AG04449 (cell line): ENCODE data around the gene LGALS7B.
"Not testable (repeated sequence)": the region's sequence is repeated elsewhere in the genome, so short reads cannot be mapped to it uniquely, and the experiment has no call there.

Source experiments
- CTCF ChIA-PET: fragments of 350-600 bp; formaldehyde crosslinking; extraction: SDS; loops from one replicate; lab custom pipeline; 2021; ENCODE audit warnings: antibody characterized with exemption; lab: Yijun Ruan, JAX
- POLR2A ChIA-PET: fragments of 400-600, 350-600 bp; formaldehyde crosslinking; extraction: SDS; loops from one replicate; lab custom pipeline; 2020; ENCODE audit warnings: antibody characterized with exemption, inconsistent platforms; lab: Yijun Ruan, JAX
- DNase-seq: peaks from one replicate; pipeline ENCODE4 v3.0.0-alpha.2; 2010; ENCODE audit warnings: low read depth, low spot score
- H3K4me3 ChIP-seq: 2 replicates; pipeline ENCODE4 v1.5.1; 2011; ENCODE audit warnings: low read depth, mild to moderate bottlenecking, control low read depth, low read length
- TF ChIP-seq, protein P1 (sequence below): IDR thresholded peaks from one replicate; pipeline ENCODE4 v1.5.1; 2011; ENCODE audit warnings: mild to moderate bottlenecking, moderate library complexity, low read length, control low read depth, inconsistent platforms; ENCODE audit not compliant: insufficient read depth; ENCODE audit errors: missing control alignments

Gene LGALS7B

DNA sequence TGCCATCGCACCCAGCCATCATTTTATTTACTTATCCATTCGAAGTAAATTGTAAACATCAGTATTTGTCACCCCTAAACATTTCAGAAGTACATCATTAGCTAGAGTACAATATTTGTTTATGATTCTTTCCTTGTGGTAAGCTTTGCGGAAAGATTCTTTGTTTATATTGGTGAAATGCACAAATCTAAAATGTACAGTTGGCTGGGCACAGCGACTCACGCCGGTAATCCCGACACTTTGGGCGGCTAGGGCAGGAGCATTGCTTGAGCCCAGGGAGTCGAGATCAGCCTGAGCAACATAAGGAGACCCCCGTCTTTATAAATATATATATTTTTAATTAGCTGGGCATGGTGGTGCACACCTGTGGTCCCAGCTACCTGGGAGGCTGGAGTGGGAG lies 10.1 kb downstream of the LGALS7B start:
- TF ChIP-seq, protein P1, sequence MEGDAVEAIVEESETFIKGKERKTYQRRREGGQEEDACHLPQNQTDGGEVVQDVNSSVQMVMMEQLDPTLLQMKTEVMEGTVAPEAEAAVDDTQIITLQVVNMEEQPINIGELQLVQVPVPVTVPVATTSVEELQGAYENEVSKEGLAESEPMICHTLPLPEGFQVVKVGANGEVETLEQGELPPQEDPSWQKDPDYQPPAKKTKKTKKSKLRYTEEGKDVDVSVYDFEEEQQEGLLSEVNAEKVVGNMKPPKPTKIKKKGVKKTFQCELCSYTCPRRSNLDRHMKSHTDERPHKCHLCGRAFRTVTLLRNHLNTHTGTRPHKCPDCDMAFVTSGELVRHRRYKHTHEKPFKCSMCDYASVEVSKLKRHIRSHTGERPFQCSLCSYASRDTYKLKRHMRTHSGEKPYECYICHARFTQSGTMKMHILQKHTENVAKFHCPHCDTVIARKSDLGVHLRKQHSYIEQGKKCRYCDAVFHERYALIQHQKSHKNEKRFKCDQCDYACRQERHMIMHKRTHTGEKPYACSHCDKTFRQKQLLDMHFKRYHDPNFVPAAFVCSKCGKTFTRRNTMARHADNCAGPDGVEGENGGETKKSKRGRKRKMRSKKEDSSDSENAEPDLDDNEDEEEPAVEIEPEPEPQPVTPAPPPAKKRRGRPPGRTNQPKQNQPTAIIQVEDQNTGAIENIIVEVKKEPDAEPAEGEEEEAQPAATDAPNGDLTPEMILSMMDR: no peak
- ChIA-PET POLR2A (no interaction called here), CTCF (interaction anchor here (0.8 kb wide), 1 partner anchor 30 kb away, joined by 3 read pairs; no protein-coding TSS in a partner anchor)
- DNase-seq: no peak
- H3K4me3 ChIP-seq: no peak overlapping the region

DNA sequence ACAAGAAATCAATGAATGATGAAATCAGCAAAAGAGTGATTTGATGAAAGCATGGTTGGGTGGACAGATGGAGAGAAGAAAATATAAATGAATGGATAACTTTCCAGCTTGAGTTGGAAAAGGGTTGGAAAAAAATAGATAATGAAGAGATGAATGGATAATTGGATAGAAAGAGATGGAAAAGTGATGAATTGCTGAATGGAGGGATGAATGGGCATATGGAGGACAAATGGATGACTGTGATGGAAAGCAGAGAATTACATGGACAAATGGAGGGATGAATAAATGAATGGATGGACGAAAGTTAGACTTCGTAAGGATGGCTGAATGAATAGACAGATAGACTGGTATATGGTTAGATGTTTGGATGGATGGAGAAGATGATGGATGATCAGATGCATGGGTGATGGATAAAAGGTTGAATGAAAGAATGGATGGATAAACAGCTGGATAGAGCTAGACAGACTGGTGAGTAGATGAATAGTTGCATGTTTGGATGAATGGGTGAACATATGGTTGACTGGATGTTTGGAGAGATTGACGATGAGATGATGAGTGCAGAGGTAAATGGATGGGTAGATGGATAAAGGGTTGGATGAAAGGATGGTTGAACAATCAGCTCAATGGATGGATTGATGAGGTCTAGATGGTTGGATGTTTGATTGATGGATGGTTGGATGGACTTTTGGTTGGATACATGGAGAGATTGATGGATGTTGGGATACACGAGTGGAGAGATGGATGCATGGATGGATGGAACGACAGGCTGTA lies 11.8 kb downstream of the LGALS7B start:
- ChIA-PET POLR2A (interaction anchor here (1.2 kb wide), 1 partner anchor 48 kb away, joined by 3 read pairs; no protein-coding TSS in a partner anchor), CTCF (interaction anchor here (1.0 kb wide), 1 partner anchor 398 kb away, joined by 3 read pairs; the partner anchor contains the start of gene FAM98C)
- TF ChIP-seq, protein P1: no peak
- DNase-seq: no peak
- H3K4me3 ChIP-seq: no peak overlapping the region

DNA sequence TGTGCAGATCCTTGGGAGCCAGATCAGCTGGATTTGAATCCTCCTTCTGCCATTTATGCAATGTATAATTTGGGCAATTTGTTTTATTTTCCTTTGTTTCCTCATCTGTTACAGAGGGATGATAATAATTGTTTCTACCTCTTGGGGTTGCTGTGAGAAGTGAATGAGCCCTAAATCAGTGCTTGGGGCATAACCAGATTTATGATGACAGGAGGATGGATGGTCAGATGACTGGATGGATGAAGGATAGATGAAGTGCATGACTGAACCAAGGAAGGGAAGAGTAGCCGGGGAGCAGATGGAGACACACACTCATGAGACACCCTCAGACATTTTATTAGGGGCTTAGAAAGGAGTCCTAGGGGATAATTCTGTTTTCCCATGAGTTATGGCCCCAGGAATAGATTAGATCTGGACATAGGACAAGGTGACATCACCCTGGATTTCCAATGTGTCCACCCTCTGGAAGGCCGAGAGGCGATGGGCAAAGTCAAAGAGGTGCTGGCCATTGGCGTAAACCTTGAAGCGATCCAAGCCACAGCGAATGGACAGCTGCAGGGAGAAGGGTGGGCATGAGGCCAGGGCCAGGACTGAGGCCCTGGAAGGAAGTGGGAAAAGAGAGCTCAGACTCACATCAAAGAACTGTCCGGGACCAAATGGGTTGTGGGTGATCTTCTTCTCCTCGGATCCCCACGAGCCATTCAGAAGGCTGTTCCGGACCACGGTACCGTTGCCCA lies 12.5 kb downstream of the LGALS7B start:
- no peak for DNase-seq
- TF ChIP-seq, protein P1: no peak
- ChIA-PET POLR2A (no interaction called here), CTCF (interaction anchor here (1.0 kb wide), 1 partner anchor 399 kb away, joined by 3 read pairs; the partner anchor contains the start of gene FAM98C)
- no peak overlapping the region for H3K4me3 ChIP-seq

DNA sequence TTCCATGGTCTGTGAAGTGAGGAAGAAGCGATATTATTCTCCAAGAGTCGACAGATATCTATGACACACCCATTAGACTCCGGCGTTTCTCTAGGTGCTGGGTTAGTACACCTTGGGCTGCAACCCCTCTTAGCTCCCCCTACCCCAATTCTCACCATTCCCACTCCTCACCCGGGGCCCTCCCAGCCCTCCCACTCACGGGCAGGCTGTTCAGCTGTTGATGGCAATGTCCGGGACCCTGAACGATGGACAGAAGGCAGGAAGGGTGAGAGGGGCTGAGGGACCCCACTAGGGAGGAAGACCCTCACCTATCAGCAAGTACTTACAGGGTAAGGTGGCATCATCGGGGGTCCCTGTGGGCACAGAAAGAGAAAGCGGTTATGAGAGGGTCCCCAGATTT lies 14.5 kb downstream of the LGALS7B start:
- DNase-seq: no peak
- TF ChIP-seq, protein P1: no peak
- CTCF ChIA-PET: no interaction called here
- POLR2A ChIA-PET: interaction anchor here (1.1 kb wide), 1 partner anchor 18 kb away, joined by 4 read pairs; no protein-coding TSS in a partner anchor
- H3K4me3 ChIP-seq: no peak overlapping the region

DNA sequence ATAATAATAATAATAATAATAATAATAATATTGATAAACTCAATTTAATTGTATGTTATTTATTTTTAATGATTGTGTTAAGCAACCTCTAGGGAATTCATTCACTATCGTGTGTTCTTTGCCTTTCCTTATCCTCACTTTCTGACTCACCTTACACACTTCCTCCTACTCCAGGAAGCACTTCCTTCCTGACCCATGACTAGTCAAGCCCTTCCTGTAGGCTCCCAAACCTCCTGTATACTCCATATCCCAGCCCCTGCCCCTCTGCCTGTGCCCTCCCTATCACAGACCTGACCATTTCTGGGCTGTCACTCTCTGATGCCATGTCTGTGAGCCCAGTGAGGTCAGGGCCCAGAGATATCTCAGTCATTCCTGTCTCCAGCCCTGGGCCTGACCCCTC lies 16.2 kb downstream of the LGALS7B start:
- no peak overlapping the region for H3K4me3 ChIP-seq
- ChIA-PET CTCF (no interaction called here), POLR2A (no interaction called here)
- no peak for DNase-seq
- TF ChIP-seq, protein P1: no peak

DNA sequence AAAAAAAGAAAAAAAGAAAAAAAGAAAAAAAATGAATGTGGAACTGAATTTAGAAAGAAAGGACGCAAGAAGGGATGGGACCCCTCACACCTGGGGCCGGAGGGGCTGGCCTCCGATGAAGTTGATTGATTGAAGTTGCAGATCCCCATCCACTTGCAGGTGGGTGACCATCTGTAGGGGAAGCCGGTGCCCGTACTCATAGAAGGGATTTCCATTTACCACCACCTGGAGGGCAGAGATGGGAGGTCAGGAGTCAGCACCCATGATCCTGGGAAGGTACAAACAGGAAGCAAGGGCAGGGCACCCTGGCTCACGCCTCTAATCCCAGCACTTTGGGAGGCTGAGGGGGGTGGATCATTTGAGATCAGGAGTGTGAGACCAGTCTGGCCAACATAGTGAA lies 17.4 kb downstream of the LGALS7B start:
- no peak overlapping the region for H3K4me3 ChIP-seq
- POLR2A ChIA-PET: no interaction called here
- DNase-seq: no peak
- TF ChIP-seq, protein P1: no peak
- CTCF ChIA-PET: no interaction called here

DNA sequence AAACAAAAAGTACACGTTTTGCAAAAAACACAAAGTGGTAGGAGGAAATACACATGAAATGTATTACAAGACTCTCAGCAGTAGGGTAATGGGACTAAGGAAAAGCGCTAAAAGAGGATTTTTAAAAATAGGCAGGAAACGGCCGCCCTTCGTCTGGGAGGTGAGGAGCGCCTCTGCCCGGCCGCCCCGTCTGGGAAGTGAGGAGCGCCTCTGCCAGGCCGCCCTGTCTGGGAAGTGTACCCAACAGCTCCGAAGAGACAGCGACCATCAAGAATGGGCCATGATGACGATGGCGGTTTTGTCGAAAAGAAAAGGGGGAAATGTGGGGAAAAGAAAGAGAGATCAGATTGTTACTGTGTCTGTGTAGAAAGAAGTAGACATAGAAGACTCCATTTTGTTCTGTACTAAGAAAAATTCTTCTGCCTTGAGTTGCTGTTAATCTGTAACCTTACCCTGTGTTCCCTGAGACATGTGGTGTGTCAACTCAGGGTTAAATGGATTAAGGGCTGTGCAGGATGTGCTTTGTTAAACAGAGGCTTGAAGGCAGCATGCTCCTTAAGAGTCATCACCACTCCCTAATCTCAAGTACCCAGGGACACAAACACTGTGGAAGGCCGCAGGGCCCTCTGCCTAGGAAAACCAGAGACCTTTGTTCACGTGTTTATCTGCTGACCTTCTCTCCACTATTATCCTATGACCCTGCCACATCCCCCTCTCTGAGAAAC lies 18.5 kb downstream of the LGALS7B start:
- DNase-seq, CTCF ChIA-PET, H3K4me3 ChIP-seq, POLR2A ChIA-PET: not testable (repeated sequence)
